ENCODE data around the gene LMO2.
A peak's percentile ranks its signal among the peaks of the same experiment; 100 is the strongest.

- peak in 1 of 2 donors; percentile 38 for TF ChIP-seq POLR2AphosphoS5 (IDR thresholded peaks at IDR 0.05)
- no peak for TF ChIP-seq CTCF (IDR thresholded peaks at IDR 0.05)
- no peak for TF ChIP-seq POLR2A (IDR thresholded peaks at IDR 0.05)
- TF ChIP-seq EP300 (IDR thresholded peaks at IDR 0.05) = peak in 1 of 4 donors; percentile 12
Measured at GRCh38 chr11:33935461-33936456, 43.9 kb upstream of the LMO2 start.
